GM06990 (cell line): ENCODE results near the gene RNF182.

Experiments used
- DNase-seq: peaks from one replicate; pipeline ENCODE4 v3.0.0-alpha.2; 2011; ENCODE audit not compliant: insufficient read length; ENCODE audit errors: extremely low read depth
- H3K27me3 ChIP-seq: replicated peaks from 2 replicates; pipeline ENCODE4 v1.6.0; 2011; ENCODE audit warnings: low read length; ENCODE audit not compliant: control insufficient read depth, insufficient read depth
- H3K36me3 ChIP-seq: 2 replicates; pipeline ENCODE4 v1.5.1; 2011; ENCODE audit warnings: low read length; ENCODE audit not compliant: control insufficient read depth, insufficient read depth
- H3K4me3 ChIP-seq: replicated peaks from 2 replicates; pipeline ENCODE4 v1.5.1; 2011; ENCODE audit warnings: low read depth, mild to moderate bottlenecking, control low read depth, low read length
- TF ChIP-seq, protein P1 (sequence below): IDR thresholded peaks from 2 replicates; pipeline ENCODE4 v1.5.1; 2011; ENCODE audit warnings: low read length, control low read depth, mild to moderate bottlenecking, inconsistent platforms; ENCODE audit not compliant: insufficient read depth, poor library complexity, severe bottlenecking

The RNF182 gene

DNA sequence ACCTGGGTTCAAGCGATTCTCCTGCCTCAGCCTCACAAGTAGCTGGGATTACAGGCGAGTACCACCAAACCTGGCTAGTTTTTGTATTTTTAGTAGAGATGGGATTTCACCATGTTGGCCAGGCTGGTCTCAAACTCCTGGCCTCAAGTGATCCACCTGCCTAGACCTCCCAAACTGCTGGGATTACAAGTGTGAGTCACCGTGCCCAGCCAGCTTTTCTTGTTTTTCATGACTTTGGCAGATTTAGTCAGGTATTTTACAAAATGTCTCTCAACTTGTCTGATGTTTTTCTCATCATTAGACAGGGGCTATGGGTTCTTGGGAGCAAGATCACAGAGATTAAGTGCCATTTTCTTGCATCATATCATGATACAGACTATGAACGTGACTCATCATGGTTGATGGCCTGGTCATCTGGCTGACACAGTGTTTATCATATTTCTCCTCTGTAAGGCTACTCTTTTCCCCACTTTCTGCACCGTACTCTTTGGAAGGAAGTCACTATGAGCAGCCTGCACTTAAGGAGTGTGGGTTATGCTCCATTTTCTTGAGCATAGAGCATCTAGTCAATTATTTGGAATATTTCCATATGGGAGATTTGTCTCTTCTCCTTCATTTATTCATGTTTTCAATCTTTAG is 67.8 kb downstream of the RNF182 start:
- TF ChIP-seq, protein P1, sequence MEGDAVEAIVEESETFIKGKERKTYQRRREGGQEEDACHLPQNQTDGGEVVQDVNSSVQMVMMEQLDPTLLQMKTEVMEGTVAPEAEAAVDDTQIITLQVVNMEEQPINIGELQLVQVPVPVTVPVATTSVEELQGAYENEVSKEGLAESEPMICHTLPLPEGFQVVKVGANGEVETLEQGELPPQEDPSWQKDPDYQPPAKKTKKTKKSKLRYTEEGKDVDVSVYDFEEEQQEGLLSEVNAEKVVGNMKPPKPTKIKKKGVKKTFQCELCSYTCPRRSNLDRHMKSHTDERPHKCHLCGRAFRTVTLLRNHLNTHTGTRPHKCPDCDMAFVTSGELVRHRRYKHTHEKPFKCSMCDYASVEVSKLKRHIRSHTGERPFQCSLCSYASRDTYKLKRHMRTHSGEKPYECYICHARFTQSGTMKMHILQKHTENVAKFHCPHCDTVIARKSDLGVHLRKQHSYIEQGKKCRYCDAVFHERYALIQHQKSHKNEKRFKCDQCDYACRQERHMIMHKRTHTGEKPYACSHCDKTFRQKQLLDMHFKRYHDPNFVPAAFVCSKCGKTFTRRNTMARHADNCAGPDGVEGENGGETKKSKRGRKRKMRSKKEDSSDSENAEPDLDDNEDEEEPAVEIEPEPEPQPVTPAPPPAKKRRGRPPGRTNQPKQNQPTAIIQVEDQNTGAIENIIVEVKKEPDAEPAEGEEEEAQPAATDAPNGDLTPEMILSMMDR = no peak
- DNase-seq = no peak
- Histone ChIP-seq H3K4me3 (no peak overlapping the region), H3K36me3 (no peaks in the 10 kb centered on the region), H3K27me3 (peaks cover under 1% of the 10 kb centered on the region; the same call in 1 of the 2 replicates)

DNA sequence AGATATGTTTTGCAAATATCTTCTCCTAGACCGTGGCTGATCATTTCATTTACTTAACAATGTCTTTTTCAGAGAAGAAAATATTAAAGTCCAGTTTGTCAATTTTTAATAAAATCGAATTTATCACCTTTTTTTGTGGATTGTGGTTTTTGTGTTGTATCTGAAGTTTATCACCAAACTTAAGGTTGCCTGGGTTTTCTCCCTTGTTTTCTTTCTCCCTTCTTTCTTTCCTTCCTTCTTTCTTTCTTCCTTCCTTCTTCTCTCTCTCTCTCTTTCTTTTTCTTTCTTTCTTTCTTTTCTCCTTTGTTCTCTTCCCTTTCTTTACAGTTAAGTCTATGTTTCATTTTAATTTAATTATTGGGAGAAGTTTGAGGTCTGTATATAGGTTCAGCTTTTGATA is 68.7 kb downstream of the RNF182 start:
- H3K36me3 ChIP-seq = no peaks in the 10 kb centered on the region
- no peak overlapping the region for H3K4me3 ChIP-seq
- no peak for DNase-seq

DNA sequence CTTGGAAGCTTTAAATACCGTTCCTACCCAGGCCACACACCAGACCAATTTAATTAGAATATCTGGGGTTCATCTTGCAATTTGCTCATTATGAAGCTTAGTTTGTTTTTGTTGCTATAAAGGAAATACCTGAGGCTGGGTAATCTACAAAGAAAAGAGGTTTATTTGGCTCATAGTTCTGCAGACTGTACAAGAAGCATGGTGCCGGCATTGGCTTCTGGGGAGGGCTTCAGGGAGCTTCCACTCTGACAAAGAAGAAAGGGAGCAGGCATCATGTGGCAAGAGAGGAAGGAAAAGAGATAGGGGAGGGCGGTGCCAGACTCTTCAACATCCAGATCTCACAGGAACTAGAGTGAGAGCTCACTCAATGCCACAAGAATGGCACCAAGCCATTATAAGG is 73.6 kb downstream of the RNF182 start:
- no peak for DNase-seq
- TF ChIP-seq, protein P1 = no peak
- Histone ChIP-seq H3K27me3 (no peaks in the 10 kb centered on the region), H3K36me3 (no peaks in the 10 kb centered on the region), H3K4me3 (no peak overlapping the region)

More for the DNA sequence above, 68.7 kb downstream of the RNF182 start:
- no peaks in the 10 kb centered on the region for H3K27me3 ChIP-seq
- TF ChIP-seq, protein P1 = no peak

DNA sequence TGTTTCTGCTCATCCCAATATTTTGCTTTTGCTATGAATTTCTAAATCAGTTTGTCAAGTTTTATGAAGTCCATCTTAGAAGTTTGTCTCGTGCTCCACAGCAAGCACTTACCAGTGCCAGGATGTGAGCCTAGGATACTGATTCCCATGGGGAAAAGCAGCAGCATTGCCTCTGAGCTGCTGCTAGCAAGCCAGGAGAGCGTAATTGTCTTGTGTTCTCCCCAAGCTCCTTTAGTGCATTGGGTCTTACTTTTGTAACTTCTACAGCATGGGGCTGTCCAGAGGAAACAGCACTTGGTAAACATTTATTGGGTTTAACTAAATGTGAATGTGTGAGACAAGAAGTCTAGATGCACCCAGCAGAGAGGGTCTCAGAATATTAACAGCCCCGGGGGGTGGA is 76.1 kb downstream of the RNF182 start:
- H3K36me3 ChIP-seq = no peaks in the 10 kb centered on the region
- TF ChIP-seq, protein P1 = no peak
- DNase-seq = no peak
- no peak overlapping the region for H3K4me3 ChIP-seq
- no peaks in the 10 kb centered on the region; the same call in 1 of the 2 replicates for H3K27me3 ChIP-seq

DNA sequence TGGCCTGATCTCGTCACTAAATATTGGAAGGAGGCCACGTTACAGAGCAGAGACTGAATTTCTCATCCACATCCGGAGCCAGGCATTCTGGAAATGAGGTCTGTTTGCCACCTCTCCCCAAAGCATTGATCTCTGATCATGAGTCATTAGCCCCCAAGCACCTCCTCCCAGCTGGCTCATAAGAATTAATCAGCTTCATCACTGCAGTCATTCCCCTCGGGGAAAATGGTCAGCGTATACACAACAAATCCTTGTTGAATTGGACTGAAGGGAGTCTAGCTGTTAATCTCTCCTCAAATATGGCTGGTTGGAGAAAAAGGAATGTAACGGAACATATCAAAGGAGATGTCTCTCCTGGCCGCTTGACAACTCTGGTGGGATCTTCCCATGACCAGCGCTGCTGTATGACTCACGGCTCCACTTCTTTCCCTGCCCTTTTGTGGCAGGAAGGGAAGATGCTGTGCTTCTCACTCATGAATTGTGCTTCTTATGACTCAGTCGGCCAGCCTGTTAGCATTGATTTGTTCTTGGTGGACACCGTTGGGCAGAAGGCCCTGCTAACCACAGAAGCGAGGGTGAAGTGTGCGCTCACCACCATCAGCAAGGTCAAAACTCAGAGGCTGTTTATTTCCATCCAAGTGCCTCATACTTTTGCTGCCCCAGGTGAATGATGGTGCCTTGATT is 76.7 kb downstream of the RNF182 start:
- TF ChIP-seq, protein P1 = no peak
- Histone ChIP-seq H3K4me3 (no peak overlapping the region), H3K36me3 (no peaks in the 10 kb centered on the region), H3K27me3 (no peaks in the 10 kb centered on the region; the same call in 1 of the 2 replicates)
- no peak for DNase-seq
